Stimulated activated CD4-positive, alpha-beta T cell treated with anti-CD3 and anti-CD28 coated beads, Interleukin-4, amount 100 ng/mL, for 4 hours (primary cell): Measurements from ENCODE around the gene TUFT1.
"Not testable (repeated sequence)": the region's sequence is repeated elsewhere in the genome, so short reads cannot be mapped to it uniquely, and the experiment has no call there.

Experiments
- DNase-seq, 2 experiments: peaks; one replicate each; pipeline ENCODE4 v3.0.0-alpha.2; 2020

TUFT1 gene

GRCh38 chr1:151512801-151513625, 27.1 kb upstream of the TUFT1 start:
- DNase-seq = no peak

DNA sequence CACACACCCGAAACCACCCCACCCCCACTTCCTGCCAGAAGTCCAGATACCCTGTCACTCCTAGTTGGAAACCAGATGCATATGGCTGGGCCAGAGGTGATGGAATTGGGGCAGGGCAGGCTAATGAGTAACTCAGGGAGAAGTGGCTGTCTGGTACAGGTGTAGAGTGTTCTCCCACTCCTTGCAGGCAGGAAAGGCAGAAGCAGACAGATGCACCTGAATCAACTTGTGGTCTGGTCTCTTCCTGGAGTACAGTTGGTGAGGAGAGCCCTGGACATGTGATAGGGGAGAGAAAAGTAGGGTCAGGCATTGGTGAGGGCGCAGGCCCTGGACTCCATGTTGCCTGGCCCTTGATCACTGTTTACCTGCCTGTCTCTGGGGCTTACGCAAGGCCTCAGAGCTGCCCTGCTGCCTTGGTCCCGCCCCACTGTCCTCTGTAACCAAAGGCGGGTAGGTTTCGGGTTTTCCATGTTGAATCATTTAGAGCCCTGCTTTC, 26.4 kb upstream of the TUFT1 start:
- DNase-seq = peak in 1 of 2 experiments; percentile 13

DNA sequence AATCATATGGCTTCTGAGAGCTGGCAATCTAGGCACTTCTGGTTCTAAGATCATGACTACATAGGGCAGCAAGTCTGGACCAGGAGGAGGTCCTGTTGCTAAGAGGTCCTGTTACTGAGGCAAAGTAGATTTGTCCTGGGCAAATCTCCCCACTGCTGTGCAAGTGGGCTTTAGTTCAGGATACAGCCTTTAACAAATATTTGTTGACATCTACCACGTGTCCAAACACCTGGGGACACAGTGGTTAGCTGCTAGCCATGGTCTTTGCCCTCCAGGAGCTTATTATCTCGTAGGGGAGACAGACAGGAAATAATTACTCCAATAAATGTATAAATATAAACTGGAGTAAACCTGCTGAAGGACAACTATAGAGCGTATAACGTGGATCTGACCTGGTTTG, 25.7 kb upstream of the TUFT1 start:
- no peak for DNase-seq

GRCh38 chr1:151515265-151515664, 24.8 kb upstream of the TUFT1 start:
- DNase-seq = no peak

DNA sequence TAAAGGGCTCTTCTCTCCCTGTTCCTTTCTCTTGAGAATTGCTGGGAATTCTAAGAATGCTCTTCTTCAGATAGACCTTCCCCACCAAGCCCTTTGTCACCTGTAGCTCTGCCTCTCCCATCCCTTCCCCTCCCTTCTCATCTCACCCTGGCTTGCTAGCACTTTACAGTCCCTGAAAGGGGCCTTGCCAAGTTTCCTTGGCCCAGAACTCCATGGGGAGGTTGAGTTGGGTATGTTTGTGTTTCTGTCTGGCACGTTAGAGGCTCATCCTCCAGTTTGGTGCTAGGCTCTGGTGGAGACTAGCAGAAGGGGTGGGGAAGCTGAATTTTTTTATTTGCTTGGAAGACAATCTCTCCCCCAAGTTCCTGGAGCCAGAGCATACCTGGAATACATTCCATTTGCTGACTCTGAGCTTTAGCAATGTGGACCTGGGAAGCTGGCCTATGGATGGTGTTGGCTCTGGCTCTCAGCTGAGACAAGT, 24.0 kb upstream of the TUFT1 start:
- no peak for DNase-seq

- no peak for DNase-seq
Observed at GRCh38 chr1:151518431-151518830, 21.7 kb upstream of the TUFT1 start.

DNA sequence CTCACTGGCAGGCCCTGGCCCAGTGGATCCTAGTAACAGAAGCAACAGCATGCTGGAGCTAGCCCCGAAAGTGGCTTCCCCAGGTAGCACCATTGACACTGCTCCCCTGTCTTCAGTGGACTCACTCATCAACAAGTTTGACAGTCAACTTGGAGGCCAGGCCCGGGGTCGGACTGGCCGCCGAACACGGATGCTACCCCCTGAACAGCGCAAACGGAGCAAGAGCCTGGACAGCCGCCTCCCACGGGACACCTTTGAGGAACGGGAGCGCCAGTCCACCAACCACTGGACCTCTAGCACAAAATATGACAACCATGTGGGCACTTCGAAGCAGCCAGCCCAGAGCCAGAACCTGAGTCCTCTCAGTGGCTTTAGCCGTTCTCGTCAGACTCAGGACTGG, 21.2 kb upstream of the TUFT1 start:
- DNase-seq = no peak

DNA sequence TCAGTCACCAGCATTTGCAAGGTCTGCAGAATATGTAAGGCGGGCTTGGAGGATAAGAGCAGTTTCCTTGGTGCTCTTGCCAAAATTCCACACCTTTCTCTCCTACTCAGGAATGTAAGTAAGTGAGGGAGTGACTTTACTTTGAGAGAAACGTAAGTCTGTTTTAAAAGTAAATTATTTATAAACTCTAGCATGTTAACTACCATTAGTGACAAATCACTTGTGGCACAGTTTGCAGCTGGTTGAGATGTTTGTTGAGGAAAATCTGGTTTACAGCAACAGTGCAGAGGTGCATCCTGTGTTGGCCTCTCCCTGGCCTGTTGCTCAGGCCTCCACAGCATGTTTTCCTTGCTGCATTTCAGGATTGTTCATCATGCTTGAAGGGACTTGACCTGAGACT, 20.4 kb upstream of the TUFT1 start:
- DNase-seq = no peak

GRCh38 chr1:151520359-151520758, 19.8 kb upstream of the TUFT1 start:
- DNase-seq = no peak

GRCh38 chr1:151522427-151522826, 17.7 kb upstream of the TUFT1 start:
- not testable (repeated sequence) for DNase-seq

GRCh38 chr1:151523326-151523725, 16.8 kb upstream of the TUFT1 start:
- no peak for DNase-seq

GRCh38 chr1:151524736-151525135, 15.4 kb upstream of the TUFT1 start:
- DNase-seq = no peak

- DNase-seq = no peak
Observed at GRCh38 chr1:151526735-151527525, 13.2 kb upstream of the TUFT1 start.

DNA sequence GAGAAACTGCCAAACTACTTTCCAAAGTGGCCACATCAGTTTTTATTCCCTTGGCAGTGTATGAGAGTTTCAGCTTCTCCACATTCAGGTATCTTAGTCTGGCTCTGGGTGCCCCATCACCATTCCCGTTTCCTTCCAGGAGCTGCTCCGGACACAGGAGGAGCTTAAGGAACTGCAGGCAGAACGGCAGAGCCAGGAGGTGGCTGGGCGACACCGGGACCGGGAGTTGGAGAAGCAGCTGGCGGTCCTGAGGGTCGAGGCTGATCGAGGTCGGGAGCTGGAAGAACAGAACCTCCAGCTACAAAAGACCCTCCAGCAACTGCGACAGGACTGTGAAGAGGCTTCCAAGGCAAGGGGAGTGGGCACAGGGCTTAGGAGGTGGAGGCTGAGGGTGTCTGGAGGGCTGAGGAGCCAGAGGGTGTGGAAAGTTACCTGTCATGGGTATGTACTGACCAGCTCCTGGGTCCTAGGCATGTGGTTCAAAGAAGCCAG, 10.9 kb upstream of the TUFT1 start:
- DNase-seq = no peak

GRCh38 chr1:151529781-151530180, 10.3 kb upstream of the TUFT1 start:
- DNase-seq = no peak

DNA sequence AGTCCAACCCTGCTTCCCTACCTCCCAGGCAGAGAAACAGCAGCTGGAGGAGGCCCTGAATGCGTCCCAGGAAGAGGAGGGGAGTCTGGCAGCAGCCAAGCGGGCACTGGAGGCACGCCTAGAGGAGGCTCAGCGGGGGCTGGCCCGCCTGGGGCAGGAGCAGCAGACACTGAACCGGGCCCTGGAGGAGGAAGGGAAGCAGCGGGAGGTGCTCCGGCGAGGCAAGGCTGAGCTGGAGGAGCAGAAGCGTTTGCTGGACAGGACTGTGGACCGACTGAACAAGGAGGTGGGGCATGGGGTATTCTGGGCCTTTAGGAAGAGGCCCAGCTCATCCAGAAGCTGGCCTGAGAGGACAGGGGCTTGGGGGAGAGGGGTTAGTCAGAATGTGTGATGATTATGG, 9.6 kb upstream of the TUFT1 start:
- DNase-seq = no peak

DNA sequence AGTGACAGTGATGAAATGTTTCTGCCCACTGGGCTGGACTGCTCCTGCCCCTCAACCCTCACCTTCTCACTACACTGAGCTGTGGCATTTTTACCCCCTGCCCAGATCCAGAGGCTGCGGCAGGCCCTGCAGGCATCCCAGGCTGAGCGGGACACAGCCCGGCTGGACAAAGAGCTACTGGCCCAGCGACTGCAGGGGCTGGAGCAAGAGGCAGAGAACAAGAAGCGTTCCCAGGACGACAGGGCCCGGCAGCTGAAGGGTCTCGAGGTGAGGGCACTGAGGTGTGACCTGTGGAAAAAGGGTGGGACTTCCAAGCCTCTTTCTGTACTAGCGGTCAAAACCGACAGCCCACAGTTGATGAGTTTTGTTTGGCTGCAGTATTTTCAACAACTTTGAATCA, 6.2 kb upstream of the TUFT1 start:
- no peak for DNase-seq

DNA sequence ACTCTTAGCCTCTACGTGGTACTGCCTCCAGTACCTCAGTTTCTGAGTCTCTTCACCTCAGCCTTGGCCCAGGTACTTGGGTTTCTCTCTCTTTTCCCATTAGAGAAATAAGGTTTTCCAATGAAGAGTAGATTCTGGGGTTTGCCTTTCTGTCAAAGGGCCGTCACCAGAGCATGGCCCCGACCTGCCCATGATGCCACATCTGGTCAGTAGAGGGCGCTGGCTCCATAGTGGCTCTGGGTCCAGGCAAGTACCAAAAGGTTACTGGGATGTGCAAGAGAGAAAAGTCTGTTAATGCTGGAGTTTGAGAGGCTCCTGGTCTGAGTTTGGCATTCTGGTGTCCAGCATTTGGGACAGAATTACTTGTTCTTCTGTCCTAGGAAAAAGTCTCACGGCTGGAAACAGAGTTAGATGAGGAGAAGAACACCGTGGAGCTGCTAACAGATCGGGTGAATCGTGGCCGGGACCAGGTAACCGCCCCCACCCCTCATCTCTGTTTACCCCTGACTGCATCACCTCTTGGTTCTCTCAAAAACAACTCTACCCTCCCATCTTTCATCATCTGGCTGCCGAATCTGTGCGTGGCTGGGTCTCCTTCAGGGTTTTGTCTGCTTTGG, 5.3 kb upstream of the TUFT1 start:
- peak; percentile 64 to 74 for DNase-seq

DNA sequence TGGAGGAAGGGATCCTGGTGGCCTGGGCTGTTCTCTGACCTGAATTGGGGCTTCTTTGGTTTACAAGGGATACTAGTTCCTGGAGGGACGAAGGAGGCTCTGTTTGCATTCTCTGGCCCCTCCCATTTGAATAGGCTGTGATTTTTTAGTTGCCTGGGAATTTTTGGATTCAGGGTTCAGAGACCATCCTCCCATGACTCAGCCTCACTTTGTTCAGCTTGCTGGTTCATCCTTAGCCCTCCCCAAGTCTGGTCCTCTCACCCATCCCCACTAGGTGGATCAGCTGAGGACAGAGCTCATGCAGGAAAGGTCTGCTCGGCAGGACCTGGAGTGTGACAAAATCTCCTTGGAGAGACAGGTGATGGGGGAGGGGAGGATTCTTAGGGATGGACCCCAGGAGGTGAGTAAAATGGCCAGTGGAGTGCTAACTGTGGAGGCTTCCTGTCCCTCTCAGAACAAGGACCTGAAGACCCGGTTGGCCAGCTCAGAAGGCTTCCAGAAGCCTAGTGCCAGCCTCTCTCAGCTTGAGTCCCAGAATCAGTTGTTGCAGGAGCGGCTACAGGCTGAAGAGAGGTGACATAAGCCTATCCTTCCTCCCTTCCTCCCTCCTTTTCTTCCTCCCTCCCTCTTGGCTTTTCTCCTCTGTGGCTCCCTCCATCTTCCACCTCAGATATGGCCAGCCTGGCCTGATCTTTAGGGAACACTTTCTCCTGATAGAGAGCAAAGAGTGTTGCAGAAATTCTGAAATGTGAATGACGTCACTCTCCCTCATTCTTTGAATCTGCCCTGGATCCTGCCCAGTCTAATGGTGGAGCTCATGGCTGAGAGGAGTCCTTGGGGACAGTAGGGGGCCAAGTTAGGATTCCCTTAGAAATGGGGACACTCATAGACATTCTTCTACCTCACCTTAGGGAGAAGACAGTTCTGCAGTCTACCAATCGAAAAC, 4.5 kb upstream of the TUFT1 start:
- DNase-seq = no peak

DNA sequence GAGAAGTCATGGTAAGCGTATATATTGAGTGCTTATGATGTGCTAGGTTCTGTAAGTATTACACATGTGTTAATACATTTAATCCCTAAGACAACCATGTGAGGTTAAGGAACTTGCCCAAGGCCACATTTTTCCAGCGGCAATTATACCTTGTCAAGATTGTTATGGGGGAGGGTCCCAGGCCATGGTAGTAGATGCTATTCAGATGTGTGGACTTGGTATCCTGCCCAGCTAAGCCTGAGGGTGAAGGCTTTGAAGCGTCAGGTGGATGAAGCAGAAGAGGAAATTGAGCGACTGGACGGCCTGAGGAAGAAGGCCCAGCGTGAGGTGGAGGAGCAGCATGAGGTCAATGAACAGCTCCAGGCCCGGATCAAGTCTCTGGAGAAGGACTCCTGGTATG, 3.6 kb upstream of the TUFT1 start:
- no peak for DNase-seq

DNA sequence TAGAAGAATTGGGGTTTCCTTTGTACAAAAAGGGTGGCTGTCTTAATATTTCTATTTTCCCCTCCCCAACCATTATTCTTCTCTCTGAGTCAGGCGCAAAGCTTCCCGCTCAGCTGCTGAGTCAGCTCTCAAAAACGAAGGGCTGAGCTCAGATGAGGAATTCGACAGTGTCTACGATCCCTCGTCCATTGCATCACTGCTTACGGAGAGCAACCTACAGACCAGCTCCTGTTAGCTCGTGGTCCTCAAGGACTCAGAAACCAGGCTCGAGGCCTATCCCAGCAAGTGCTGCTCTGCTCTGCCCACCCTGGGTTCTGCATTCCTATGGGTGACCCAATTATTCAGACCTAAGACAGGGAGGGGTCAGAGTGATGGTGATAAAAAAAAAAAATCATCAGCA, 3.0 kb upstream of the TUFT1 start:
- DNase-seq = no peak
